ENCODE data around the gene RAB28.

RAB28 gene

DNA sequence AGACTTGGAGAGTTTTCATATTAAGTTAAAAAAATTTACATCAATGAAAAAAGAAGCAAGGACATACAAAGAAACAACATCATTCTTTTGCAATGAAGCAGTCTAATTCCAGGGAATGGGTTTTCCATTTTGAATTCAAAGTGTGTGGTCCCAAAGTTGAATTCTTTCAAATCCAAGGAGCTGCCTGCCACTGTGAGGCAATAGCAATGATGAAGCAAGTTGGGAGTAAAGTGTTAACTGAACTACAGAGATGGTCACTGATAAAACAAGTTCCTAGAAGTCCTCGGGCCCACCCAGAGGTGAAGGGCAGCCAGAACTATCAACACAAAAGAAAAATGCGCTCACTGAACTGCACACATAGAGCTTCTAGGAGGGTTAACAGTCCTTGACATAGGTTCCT is 115.9 kb downstream of the RAB28 start:
- DNase-seq, result no peak

DNA sequence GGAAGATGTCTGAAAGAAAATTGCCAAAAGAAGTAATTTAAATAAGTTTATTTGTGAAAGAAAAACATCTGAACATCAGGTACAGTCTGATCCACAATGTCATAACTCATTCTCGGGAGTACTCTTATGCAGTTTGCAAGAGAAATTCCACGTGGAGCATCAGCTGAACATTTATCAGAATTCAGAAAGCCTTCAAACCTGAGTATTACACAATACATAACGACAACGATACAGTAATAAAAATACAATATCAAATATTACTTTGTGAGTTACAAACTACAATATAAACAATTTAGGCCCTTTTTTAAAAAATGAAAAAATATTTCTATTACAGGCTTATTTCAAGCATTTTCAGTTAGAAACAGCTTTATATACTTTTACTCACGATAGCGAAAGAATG is 116.4 kb downstream of the RAB28 start:
- no peak for DNase-seq

DNA sequence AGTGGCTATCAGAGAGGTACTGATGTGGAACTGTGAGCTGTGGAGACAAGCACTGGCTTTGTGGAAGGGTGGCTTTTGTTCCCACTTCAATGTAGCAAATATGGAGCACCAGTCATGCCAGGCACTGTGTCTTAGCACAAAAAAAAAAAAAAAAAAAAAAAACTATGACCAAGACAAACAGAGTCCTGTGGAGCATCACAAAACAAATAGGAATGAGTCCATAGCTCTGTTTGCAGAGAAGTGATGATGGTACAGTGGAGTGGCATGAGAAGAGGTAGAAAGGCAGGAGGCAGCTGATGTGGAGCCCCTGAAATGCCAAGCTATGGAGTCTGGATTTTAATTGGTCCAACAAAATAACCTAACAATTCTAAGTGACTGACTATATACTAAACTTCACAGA is 116.9 kb downstream of the RAB28 start:
- DNase-seq, result no peak

DNA sequence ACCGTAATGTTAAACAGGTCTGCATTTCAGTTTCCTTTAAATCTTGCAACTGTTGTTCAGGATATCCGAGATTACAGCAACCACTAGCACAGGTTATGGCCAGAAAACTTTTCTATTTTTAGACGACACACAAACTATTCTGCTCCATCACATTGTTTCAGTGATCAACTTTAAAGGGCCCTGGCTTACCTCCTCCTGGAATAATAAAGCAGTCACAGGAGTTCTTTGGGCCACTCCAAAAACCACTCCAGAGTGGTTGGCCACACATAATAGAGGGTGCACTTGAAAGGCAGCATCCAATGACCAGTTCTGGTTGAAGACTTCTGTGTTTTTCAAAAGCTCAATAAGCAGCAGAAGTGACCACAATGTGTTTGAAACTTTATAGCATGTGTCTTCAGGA is 118.9 kb downstream of the RAB28 start:
- DNase-seq, result no peak

DNA sequence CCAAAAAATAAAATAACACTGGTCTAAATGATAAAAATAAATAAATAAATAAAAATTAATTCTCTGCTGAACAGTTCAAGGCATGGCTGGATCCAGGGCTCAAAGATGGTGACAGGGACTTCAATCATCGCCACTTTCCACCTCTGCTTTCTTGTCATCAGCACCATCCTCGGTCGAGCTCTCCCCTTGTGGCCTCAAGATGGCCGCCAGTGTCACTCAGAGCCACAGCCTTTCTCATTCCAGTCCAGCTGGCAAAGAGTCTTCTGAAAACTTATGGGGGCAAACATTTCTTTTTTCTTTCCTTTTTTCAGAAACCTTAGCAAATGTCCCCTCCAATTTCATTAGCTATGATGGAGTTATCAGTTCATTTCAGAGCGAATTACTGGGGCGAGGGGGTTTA is 119.5 kb downstream of the RAB28 start:
- no peak for DNase-seq

DNA sequence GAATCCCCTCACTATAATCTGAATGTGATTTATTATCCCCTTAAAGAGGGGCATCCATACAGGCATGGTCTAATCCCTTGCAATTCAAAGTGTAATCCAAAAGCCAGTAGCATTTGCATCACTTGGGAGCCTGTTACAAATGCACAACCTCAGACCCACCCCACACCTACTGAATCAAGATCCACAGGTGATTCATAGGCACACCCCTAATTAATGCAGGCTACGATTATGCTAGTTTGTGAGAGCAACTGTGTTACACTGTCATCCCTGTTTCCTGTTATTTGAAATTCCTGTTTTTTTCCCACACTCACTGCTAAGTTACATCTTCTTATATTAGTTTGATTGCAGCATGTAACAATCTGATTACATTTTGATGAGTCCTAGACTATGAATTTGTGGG is 120.0 kb downstream of the RAB28 start:
- DNase-seq, result no peak

DNA sequence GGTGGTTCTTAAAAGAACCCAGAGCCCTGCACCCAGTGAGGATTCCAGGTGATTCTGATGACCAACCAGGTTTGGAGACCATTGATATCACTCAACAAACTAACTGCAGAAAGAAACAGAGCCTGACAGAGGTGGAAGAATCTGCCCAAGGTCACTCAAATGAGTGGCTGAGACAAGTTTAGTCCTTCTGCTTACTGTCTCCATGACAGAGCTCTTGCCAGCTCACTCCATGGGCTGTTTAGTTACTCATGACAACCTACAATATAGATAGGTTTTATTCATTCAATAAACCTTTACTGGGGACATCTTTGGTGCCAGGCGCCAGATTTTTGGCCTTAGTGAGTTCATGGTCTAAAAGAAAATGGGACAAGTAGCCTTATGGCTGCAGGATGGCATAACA is 124.3 kb downstream of the RAB28 start:
- no peak for DNase-seq

DNA sequence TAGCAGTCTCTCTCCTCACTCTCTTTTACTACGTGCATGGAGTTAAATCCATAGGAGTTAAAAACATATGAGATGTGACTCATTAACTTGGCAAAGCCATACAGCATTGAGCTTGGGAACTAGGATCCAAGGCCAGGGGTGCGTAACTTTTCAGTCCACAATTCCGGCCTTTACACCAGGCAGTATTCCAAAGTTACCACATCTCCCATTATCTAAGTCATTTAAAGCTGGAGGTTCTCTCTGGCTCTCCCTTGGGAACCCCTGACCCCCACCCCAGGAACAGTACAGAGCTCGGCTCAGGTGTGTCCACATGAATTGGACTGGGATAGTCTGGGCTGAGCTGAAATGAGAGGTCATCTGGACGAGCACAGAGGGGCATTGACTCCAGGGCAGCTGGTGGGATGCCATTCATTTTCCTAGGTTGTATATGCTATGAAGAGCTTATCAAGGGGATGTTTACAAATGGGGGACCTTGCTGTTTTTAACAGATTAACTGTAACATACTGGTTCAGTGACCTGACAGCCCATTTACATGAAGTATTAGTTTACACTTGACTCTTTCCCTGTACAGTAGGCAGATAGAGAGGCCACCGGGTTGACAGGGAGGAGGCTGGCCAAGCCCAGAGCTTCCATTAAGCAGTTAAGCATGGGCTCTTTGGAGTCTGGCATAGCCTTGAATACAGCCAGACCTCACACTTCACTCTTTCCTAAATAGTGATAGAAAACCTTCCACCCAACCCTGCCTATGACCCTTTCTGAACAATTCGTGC is 128.8 kb downstream of the RAB28 start:
- DNase-seq, result no peak

DNA sequence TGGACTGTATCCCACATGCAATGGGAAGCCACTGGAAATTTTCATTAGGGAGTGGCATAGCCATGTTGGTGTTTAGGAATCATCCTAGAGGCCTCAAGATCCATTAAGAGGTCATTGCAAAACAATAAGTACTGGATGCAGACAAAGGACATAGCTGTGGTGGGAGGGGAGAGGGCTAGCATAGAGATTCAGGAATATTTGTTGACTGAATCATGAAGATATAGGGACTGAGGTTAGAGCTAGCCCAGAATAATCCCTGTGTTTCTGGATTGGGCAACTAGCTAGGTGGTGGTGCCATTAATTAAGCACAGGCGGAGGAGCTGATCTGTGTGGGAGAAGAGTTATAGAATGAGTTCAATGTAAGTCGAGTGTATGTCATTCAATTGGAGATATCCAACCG is 135.0 kb downstream of the RAB28 start:
- no peak for DNase-seq

DNA sequence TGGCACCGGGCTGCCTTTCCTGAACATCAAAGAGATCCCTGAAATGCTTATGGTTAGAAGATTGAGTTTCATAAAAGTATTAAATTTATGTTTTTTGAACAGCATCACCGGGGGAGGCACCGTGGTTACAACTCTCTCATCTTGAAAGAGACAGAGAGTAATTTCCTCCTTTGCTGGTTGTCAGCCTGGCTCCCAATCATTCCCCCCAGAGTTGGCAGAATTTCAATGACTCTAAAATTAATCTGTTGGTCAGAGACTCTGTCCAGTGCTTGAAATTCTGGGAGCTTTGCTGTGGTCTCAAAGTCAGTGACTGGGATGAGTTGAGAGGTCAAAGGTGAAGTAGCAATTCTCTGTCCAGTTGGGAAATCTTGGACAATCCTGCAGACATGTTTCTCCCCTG is 135.9 kb downstream of the RAB28 start:
- no peak for DNase-seq

DNA sequence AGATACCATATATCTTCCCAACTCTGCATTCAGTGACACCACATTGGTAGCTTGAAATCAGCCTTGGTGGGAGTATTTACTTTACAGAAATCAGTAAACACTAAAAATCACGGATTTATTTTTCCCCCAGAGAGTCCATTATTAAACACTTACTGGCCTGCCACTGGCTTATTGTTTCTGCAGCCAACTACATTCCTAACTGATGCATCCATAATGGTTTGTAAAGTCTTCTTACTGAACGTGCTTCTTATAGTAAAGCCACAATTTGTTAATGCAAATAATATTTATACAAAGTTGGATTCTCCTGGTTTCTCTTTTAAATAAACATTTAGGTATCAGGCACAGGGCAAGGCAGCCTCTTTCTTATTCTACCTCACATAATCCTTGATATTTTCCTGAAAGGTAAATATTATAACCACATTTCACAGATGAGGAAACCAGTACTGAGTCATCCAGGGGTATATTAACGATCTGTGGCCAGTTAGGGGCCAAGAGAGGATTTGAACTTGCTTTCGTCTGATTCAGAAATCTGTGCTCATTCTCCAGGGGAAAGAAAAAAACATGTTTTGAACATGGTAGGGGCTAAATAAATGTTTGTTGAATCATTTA is 136.5 kb downstream of the RAB28 start:
- no peak for DNase-seq

DNA sequence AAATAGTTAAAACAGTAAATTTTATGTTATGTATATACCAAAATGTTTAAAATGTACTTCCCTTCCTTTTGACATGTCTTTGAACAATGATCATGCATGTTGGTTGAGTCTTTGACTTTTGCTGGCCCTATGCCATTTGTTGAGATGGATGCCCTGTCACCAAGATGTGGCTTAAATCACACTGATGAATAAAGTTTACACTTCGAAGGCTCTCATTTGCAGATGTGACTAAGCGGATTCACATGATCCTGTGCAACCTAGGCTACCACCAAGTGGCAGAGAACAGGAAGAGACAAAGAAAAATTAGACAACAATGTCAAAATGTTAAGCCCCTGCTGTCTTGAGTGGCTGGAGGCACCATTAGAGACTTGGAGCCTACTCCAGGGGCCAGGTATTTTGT is 139.9 kb downstream of the RAB28 start:
- no peak for DNase-seq

DNA sequence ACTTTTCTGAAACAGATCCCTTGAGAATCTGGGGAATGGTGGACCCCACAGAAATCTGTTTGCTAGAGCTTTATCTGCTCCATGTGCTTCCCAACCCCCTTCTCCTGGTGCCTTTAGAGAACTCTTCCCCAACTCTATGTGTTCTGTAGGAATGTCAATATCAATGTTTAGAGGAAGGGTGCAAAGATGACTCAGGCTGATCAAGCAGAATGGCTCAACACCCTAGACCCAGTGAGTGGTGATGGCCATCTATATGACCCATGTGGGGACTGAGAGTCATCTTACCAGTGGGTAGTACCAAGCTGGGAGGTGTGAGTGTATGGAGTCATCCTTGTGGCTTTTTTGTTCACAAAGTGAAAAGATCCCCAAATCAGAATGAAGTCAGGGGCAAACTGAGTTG is 143.5 kb downstream of the RAB28 start:
- DNase-seq, result no peak

DNA sequence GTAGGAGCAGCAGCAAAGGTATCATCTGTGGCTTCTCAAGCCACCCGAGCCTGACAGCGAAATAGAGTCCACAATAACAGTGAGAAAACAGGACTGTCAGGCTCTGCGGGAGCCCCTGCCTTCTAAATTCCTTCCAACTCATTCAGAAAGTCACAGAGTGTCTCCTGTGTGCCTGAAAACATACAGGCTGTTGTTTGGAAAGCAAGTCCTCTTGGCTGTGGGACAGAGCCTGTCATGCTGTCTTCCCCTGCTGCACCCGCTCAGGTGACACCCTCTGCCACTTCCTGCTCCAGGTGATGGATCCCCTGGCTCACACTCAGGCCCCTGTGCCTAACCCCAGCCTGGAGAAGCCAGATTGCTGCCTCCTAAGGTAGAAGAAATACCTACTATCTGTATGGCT is 152.3 kb downstream of the RAB28 start:
- DNase-seq, result no peak

DNA sequence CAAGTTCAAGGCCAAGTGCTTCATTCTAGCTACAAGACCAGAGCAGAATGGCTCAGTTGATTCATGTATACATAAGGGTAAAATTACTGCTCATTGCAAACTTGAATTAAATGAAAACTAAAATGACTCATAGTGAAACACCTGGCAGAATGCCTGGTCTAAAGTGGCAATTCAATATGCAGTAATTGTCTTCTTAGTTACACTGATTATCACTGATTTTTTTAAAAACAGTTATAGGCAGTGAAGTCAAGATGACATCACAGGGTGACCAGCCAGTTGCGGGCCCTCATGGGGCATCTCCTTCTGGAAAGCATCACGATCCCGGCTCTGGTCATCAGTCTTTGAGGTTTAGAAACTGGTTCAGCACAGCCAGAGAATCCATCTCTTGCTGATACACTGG is 154.2 kb downstream of the RAB28 start:
- DNase-seq, result no peak

DNA sequence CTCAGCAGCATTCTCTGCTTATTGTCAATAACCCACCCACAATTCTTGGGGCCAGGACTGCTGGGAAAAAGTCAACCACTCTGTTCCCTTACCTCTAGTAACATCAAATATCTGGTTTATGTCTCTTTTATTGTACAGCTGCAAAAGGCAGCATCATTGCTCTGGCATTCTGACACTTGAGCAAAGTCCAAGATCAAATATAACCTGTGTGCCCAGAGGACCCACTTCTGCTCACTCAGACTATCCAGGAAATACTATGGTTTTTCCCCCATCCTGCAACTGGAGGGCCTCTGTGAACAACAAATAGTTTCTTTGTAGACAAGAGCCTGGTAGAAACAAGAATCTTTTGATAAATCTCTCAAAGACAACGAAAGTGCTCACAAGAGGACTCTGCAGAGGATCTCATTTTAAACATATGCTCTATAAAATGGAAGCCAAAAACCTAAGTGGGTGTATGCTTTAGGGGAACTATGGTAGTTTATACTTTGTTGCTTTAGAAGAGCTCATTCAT is 154.7 kb downstream of the RAB28 start:
- DNase-seq, result no peak

DNA sequence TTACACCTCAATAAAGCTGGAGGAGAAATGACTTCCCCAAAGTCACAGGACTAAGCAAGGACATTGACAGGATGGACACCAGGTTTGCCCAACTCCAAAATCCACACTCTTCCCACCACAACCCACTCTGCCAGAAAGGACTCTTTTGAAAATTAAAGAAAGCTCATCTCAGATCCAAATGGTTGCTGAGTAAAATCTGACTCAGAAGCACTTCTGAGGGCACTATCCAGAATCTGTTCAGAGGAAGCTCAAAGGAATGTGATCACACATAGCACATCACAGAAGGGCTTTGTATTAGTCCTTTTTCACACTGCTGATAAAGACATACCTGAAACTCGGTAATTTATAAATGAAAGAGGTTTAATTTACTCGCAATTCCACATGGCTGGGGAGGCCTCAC is 155.5 kb downstream of the RAB28 start:
- DNase-seq, result no peak

DNA sequence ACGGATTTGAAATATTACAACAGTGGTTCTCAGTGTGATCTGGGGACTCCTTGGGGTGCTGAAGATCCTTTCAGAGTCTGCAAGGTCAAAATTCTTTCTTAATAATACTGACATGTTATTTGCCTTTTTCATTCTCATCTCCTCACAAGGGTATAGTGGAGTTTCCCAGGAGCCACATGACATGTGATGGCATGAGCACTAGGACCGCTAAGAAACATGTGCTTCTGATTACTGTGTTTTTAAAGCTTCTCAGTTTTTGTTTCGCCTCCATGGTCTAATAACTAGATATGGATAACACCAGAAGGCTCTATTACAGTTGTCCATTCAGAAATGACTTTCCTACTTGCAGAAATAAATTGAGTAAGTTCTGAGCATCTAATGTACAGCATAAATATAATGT is 156.1 kb downstream of the RAB28 start:
- no peak for DNase-seq

DNA sequence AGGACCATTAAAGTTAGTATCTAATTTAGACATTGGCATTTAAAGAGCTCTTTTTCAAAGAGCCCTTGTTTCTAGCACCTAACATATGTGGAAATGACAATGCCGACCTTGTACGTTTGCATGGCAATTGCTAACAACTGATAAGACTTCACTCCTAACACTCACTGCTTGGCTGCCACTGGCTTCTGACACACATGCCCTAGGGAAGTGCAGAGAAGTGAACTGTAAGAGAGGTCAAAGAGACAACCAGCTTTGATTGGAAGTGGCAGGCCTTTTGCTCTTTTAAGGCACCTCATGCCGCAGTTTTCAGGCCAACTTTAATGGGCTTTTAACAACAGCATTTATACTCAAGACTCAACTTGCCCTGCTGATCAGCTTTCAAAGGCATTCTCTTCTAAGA is 158.4 kb downstream of the RAB28 start:
- no peak for DNase-seq

DNA sequence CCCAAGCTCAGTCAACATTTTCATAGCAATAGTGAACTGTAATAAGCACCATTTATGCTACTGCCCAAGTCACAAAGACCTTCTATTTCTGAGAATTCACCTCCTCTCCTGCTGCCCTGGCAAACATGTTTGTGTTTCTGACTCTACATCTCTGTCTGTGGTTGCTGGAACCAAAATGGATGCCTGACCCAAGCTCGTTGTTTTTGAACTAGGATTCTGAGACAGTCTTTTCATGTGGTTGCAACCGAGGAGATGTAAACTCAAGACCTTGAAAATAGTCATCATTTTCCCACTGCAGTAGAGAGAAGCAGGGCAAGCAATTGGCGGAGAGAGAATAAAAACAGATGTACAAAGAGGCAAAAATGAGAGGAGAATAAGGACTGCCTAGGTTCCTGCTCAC is 160.2 kb downstream of the RAB28 start:
- no peak for DNase-seq

DNA sequence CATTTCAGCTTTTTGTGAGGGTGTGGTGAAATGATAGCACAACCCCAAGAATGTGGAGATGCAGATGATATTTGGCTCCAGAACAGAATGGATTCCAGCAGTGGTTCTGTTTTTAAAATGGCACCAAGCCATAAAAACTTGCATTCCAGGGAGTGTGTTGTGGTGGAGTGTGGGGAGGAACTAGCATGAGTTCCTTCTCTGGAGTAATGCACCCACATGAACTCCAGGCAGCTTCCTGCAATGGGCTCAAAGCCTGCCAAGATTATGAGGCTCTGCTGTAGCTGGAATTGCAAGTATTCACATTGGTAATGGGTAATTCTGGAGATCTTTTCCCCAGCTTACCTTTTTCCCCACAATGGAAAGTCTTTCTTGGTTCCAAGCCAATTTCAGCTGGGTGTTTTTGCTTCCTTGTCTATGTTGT is 161.4 kb downstream of the RAB28 start:
- no peak for DNase-seq

All from activated CD4-positive, CD25-positive, alpha-beta regulatory T cell treated with anti-CD3 and anti-CD28 coated beads, Interleukin-2, amount 50 U/mL, for 72 hours (primary cell).